NB4 (cell line): ENCODE data around the gene C6orf141.

ENCODE experiments used
- POLR2A ChIP-seq: IDR thresholded peaks from 2 replicates; pipeline ENCODE4 v1.6.1; 2011; ENCODE audit warnings: mild to moderate bottlenecking; ENCODE audit not compliant: insufficient read length; ENCODE audit errors: extremely low read depth
- TF ChIP-seq, protein P1 (sequence below): IDR thresholded peaks from one replicate; pipeline ENCODE4 v1.5.1; 2012; ENCODE audit warnings: low read depth, low read length

DNA sequence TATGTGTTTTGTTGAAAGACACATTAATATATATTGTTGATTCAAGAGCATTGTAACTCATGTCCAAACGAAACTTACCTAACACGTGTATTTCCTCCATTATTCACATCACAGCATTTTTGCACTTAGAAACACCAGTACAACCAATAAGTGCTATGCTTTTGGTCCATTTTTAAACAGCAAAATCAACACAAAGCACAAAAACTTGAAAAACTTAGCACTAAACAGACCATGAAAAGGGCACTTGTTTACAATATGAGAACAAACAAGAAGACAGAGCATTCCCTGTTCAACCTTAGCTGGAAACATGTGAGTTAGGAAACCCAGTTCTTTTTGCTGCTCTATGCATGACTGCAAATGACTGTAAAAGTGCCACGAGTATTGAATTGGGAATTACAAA is 41.1 kb upstream of the C6orf141 start:
- TF ChIP-seq, protein P1, sequence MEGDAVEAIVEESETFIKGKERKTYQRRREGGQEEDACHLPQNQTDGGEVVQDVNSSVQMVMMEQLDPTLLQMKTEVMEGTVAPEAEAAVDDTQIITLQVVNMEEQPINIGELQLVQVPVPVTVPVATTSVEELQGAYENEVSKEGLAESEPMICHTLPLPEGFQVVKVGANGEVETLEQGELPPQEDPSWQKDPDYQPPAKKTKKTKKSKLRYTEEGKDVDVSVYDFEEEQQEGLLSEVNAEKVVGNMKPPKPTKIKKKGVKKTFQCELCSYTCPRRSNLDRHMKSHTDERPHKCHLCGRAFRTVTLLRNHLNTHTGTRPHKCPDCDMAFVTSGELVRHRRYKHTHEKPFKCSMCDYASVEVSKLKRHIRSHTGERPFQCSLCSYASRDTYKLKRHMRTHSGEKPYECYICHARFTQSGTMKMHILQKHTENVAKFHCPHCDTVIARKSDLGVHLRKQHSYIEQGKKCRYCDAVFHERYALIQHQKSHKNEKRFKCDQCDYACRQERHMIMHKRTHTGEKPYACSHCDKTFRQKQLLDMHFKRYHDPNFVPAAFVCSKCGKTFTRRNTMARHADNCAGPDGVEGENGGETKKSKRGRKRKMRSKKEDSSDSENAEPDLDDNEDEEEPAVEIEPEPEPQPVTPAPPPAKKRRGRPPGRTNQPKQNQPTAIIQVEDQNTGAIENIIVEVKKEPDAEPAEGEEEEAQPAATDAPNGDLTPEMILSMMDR = no peak
- TF ChIP-seq POLR2A = no peak
